ENCODE measurements around the gene GRHL1. TPM values are rescaled to one million over a fixed set of nuclear protein-coding genes. Genes with fewer than 3 reads are reported as not detected.
A peak's percentile ranks its signal among the peaks of the same experiment; 100 is the strongest.

Gene GRHL1
- total RNA-seq, 2 donors from 2014 or later, result 0.82 to 0.85 TPM

DNA sequence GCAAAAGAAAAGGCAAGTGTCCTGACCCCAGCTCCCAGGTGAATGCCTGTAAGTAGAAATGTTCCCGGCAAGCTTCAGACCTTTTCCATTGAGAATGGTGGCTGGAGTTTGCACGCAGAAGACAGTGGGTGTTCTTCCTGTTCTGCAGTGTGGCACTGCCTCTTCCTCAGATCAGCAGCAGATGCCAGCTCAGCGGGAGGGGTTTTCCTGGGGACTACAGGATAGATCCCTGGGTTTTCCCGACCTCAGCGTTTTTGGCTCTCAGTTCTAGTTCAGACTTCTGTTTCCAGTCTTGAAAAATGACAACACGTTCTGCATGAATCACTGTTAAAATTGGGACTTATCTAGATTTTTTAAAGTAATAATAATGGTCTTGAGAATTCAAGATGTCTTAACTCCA, 39.2 kb downstream of the GRHL1 start:
- H3K27ac Mint-ChIP-seq, result no peak overlapping the region
- no peak overlapping the region for H3K4me3 Mint-ChIP-seq
- ATAC-seq (replicated peaks), result no peak
- H3K9me3 Mint-ChIP-seq, result no peaks in the 10 kb centered on the region
- H3K36me3 Mint-ChIP-seq (ENCODE audit: low read depth), result no peaks in the 10 kb centered on the region
- H3K27me3 Mint-ChIP-seq, result no peaks in the 10 kb centered on the region
- peaks cover 7% of the 10 kb centered on the region for H3K4me1 Mint-ChIP-seq

DNA sequence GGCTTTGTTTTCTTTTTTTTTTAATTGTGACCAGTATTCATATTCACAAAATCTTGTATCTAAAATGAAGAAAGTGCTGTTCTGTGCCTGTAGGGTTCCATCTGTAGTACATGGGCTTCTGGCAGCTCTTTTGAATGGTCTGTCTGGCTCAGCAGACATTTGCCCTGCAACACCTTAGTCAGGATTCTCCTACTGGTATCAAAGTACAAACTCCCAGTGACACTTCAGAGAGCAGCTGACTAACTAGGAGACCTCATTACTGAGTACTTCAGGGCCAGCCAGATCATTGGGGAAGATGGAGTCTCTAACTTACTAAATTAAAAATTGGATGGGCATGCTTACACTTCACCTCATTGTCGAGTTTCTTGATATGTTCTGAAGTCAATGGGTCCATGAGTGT, 39.7 kb downstream of the GRHL1 start:
- no peaks in the 10 kb centered on the region for H3K36me3 Mint-ChIP-seq (ENCODE audit: low read depth)
- no peak for ATAC-seq (replicated peaks)
- no peak overlapping the region for H3K27ac Mint-ChIP-seq
- H3K4me3 Mint-ChIP-seq, result no peak overlapping the region
- H3K4me1 Mint-ChIP-seq, result peaks cover 7% of the 10 kb centered on the region
- H3K27me3 Mint-ChIP-seq, result no peaks in the 10 kb centered on the region
- H3K9me3 Mint-ChIP-seq, result no peaks in the 10 kb centered on the region

DNA sequence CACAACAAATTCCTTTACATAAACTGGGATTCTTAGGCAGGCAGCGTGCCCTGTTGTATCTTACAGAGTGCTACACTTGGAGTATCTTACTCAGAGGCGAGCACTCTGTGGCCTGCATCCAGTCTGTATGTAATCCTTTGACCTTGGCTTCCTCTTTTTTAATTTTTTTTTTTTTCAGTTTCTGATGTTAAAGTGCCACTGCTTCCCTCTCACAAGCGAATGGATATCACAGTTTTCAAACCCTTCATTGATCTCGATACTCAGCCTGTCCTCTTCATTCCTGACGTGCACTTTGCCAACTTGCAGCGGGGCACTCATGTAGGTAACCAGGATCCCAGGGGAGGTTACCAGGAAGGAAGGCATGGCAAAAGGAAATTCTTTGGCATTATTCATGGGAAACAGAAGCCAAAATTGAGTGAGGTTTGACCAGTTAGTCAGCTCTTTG, 40.4 kb downstream of the GRHL1 start:
- no peak overlapping the region for H3K4me3 Mint-ChIP-seq
- H3K27ac Mint-ChIP-seq, result no peak overlapping the region
- H3K9me3 Mint-ChIP-seq, result no peaks in the 10 kb centered on the region
- ATAC-seq (replicated peaks), result no peak
- no peaks in the 10 kb centered on the region for H3K36me3 Mint-ChIP-seq (ENCODE audit: low read depth)
- H3K4me1 Mint-ChIP-seq, result peaks cover 7% of the 10 kb centered on the region
- H3K27me3 Mint-ChIP-seq, result no peaks in the 10 kb centered on the region

DNA sequence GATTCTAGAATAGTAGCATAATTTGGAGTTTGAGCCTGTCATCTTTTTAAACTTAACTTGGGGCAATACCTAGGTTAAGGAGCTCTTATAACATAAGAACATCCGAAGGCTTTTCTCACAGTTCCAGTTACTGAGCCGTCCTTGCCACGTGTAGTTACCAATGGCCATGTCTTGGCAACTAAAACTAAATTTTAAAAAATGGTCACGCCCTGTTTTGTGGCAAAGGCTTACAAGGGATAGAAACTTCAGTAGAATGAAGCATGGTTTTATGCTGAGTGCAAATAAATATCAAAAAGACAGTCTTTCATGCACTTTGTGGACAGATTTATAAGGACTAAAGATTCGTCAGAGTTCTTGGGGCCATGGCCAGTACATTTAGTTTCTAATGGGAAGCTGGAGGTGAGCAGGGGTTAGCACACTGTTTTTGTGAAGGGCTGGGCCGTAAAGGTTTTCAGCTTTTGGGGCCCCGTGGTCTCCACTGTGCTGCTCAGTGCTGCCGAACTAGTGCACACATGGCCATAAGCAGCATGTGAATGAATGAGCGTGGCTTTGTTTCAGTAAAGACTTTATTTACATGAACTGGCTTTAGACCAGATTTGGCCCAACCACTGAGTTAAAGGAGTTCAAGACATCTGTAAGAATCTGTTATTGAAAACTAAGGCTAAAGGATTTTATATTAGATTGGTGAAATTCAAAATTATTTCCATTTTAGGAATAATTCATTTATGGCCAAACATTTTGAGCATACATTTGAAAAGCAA, 41.1 kb downstream of the GRHL1 start:
- H3K4me3 Mint-ChIP-seq, result no peak overlapping the region
- H3K4me1 Mint-ChIP-seq, result peaks cover 7% of the 10 kb centered on the region
- H3K36me3 Mint-ChIP-seq (ENCODE audit: low read depth), result no peaks in the 10 kb centered on the region
- no peak overlapping the region for H3K27ac Mint-ChIP-seq
- H3K9me3 Mint-ChIP-seq, result no peaks in the 10 kb centered on the region
- ATAC-seq (replicated peaks), result no peak
- H3K27me3 Mint-ChIP-seq, result no peaks in the 10 kb centered on the region

DNA sequence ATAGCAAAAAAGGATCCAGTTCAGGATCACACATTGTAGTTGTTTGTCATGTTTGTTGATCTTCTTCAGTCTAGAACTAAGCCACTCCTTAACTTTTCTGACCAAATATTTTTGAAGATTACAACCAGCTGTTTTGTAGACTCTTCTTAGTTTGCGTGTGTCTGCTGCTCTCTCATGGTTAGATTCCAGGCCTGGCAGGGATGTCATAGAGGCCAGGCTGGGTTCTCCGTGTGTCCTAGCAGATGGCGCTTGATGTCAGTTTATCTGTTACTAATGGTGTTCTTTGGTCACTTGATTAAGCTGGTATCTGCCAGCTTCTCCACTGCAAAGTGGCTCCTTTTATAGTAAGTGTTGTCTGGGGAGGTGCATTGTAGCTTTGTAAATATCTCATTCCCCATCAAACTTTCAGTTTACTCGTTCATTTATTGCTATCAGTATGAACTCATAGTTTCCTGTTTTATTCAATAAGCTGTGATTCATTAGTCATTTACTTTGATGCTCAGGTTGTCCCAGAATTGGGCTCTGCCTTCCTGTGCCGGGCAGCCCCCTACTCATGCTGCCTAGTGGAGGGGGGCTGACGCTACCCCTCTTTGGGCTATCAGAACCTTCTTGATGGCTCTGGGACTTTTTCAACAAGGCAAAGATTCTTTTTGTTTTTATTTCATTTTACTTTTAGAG, 42.1 kb downstream of the GRHL1 start:
- Mint-ChIP-seq H3K36me3 (ENCODE audit: low read depth) (no peaks in the 10 kb centered on the region), H3K4me3 (peak overlapping the region; percentile 27), H3K27me3 (no peaks in the 10 kb centered on the region), H3K4me1 (peaks cover 7% of the 10 kb centered on the region), H3K27ac (peak overlapping the region; percentile 54), H3K9me3 (no peaks in the 10 kb centered on the region)
- ATAC-seq (replicated peaks), result peak; percentile 88

DNA sequence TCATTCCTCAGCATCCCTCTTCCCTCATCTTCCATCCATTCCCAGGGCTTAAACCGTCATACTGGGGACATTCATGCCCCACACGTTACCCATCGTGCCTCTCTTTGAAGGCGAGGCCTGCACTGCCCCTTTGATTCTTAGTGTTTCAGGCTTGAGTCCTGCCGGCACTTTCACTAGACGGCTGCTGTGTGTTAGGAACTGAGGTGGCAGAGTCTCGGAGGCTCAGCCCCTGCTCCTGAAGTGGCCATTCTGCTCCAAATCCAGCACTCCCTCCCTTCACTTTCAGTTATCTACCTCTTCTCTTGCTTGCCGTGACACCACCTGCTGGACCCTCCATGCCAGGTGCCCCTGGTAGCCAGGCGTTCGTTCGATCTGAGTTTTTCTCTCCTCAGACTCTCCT, 43.0 kb downstream of the GRHL1 start:
- Mint-ChIP-seq H3K4me1 (peaks cover 7% of the 10 kb centered on the region), H3K4me3 (no peak overlapping the region)
- no peak for ATAC-seq (replicated peaks)

DNA sequence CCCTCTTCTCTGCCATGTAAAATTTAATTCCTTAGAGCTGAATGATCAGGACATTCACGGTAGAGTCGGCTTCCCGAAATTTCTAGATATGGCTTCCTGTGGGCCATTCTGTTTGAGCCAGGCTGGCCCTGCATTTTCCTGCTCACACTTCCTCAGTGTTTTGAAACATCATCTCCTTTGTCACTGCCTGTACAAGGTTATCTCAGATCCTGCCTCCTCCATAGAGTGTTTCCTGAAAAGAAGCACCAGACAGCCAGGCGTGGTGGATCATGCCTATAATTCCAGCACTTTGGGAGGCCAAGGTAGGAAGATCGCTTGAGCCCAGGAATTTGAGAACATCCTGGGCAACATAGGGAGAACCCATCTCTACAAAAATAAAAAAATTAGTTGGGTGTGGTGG, 43.6 kb downstream of the GRHL1 start:
- Mint-ChIP-seq H3K27ac (peak overlapping the region; percentile 49), H3K4me3 (no peak overlapping the region), H3K4me1 (peaks cover 7% of the 10 kb centered on the region), H3K36me3 (ENCODE audit: low read depth) (no peaks in the 10 kb centered on the region), H3K27me3 (no peaks in the 10 kb centered on the region), H3K9me3 (no peaks in the 10 kb centered on the region)
- ATAC-seq (replicated peaks), result no peak

More for the DNA sequence above, 43.0 kb downstream of the GRHL1 start:
- H3K27me3 Mint-ChIP-seq, result no peaks in the 10 kb centered on the region
- H3K36me3 Mint-ChIP-seq (ENCODE audit: low read depth), result no peaks in the 10 kb centered on the region
- peak overlapping the region; percentile 49 for H3K27ac Mint-ChIP-seq
- H3K9me3 Mint-ChIP-seq, result no peaks in the 10 kb centered on the region

DNA sequence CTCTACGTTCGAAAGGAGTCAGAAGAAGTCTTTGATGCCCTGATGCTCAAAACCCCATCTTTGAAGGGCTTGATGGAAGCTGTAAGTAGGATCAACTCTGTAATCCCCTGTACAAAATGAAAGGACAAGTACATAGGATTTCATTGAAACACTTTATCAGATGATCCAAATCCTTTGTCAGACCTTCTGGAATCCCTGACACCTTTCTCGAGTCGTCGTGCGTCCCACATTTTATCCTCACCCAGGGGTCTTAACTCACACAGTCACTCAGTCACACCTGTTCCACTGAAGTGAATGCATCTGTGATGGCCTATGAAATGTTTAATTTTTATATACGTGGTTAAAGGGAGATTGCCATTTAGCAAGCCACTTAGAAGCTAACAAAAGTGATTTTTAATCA, 44.8 kb downstream of the GRHL1 start:
- Mint-ChIP-seq H3K27me3 (no peaks in the 10 kb centered on the region), H3K4me3 (no peak overlapping the region)
- ATAC-seq (replicated peaks), result no peak

DNA sequence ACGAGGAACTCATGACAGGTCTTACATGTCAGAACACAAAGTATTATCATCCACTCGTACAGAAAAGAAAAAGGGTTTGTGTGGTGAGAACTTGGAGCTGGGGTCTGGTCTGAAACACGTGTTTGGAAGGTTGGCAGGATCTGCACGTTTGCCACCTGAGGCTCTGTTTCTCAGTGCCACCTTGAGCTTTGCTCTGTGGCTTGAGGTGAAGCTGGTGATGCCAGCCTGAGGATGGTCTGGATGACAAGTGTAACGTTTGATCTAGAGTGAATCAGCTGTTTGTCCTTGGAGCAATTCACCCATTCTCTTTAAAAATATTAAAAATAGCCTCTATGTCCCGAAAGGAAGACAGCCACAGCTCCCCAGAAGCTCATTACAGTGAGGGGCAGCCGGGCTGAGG, 46.4 kb downstream of the GRHL1 start:
- Mint-ChIP-seq H3K27ac (no peak overlapping the region), H3K4me1 (peaks cover 7% of the 10 kb centered on the region), H3K27me3 (no peaks in the 10 kb centered on the region), H3K36me3 (ENCODE audit: low read depth) (no peaks in the 10 kb centered on the region), H3K4me3 (no peak overlapping the region), H3K9me3 (no peaks in the 10 kb centered on the region)
- ATAC-seq (replicated peaks), result no peak

More for the DNA sequence above, 44.8 kb downstream of the GRHL1 start:
- H3K4me1 Mint-ChIP-seq, result peaks cover 7% of the 10 kb centered on the region
- H3K36me3 Mint-ChIP-seq (ENCODE audit: low read depth), result no peaks in the 10 kb centered on the region
- H3K9me3 Mint-ChIP-seq, result no peaks in the 10 kb centered on the region
- no peak overlapping the region for H3K27ac Mint-ChIP-seq

DNA sequence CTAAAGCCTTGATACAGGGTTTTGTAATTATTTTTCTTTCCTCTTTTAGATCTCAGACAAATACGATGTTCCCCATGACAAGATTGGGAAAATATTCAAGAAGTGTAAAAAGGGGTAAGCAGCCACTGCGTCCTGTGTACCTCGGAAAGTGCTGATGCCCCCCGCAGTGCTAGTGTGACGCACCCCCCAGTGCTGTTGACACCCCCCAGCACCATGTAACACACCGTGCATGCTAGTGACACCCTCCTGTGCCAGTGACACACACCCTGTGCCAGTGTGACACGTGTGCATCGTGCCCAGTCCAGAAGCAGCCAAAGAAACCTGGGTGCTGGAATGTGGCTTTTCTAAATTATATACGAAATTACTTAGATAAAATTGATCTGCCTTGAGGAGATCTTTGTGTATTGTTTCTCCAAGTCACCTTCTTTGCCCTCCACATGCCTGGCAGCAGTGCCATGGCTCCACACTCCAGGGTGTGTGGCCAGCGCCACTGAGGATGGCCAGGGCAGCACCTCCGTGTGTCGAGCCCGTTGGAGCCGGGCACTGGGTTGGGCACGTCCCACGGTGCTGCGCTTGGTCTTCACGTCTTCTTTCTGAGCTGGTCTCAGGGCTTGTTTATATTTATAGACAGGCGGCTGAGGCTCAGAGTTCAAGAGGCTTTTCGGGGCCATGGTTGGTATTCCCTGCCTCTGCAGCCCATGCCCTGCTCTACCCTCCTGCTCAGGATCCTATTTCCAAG, 47.6 kb downstream of the GRHL1 start:
- Mint-ChIP-seq H3K27ac (no peak overlapping the region), H3K4me1 (no peaks in the 10 kb centered on the region), H3K9me3 (no peaks in the 10 kb centered on the region), H3K4me3 (no peak overlapping the region), H3K27me3 (no peaks in the 10 kb centered on the region), H3K36me3 (ENCODE audit: low read depth) (no peaks in the 10 kb centered on the region)
- no peak for ATAC-seq (replicated peaks)

DNA sequence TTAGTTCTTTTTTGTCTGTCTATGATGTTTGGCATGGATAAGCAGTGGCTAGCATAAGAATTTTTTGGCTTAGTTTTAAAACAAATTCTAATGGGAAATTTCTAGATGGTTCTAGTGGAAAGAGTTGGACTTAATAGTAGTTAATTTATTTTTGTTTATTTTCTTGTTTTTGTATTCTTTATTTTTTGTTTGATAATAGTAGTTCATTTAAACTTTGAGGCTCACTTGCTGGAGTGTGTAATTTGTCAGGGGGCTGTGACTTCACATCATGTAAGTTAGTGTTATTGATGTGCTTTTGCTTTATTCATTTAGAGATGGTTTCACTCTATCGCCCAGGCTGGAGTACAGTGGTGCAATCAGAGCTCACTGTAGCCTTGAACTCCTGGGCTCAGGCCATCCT, 48.2 kb downstream of the GRHL1 start:
- no peak for ATAC-seq (replicated peaks)
- H3K27me3 Mint-ChIP-seq, result no peaks in the 10 kb centered on the region
- H3K9me3 Mint-ChIP-seq, result no peaks in the 10 kb centered on the region
- H3K4me3 Mint-ChIP-seq, result no peak overlapping the region
- no peaks in the 10 kb centered on the region for H3K36me3 Mint-ChIP-seq (ENCODE audit: low read depth)
- H3K4me1 Mint-ChIP-seq, result no peaks in the 10 kb centered on the region
- no peak overlapping the region for H3K27ac Mint-ChIP-seq

DNA sequence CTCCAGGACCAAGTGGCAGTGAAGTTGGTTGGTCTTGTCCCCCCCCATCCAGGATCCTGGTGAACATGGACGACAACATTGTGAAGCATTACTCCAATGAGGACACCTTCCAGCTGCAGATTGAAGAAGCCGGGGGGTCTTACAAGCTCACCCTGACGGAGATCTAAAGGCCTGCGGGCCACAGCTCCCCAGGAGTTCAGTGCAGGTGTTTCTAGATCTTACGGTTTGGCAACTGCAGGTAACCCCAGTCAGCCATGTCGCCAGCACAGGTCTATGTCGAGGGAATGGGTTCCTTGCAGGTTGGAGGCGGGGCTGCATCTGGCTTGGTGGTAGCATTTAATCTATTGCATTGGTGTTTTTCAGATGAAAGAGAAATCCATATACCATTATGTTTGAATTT, 49.0 kb downstream of the GRHL1 start:
- no peak for ATAC-seq (replicated peaks)
- no peaks in the 10 kb centered on the region for H3K4me1 Mint-ChIP-seq
- no peak overlapping the region for H3K27ac Mint-ChIP-seq
- H3K27me3 Mint-ChIP-seq, result no peaks in the 10 kb centered on the region
- H3K9me3 Mint-ChIP-seq, result no peaks in the 10 kb centered on the region
- no peak overlapping the region for H3K4me3 Mint-ChIP-seq
- no peaks in the 10 kb centered on the region for H3K36me3 Mint-ChIP-seq (ENCODE audit: low read depth)

DNA sequence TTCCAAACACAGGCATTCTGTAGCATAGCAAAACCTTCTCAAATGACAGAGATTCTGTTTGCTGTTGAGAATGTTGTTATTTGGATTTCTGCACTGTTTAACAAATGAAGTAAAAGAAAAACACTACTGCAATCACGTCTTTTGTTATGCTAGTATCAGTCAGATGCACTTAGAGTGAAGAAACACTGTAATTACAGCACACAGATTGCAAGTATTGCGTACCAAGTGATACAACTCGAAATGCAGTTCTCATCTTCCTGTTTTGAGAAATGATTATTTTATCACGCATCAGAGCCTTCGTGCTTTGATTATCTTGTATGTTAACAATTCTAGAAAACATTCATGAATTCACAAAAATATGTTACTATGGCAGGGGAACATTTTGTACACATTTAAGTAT, 50.1 kb downstream of the GRHL1 start:
- Mint-ChIP-seq H3K4me3 (no peak overlapping the region), H3K4me1 (no peaks in the 10 kb centered on the region), H3K9me3 (no peaks in the 10 kb centered on the region), H3K27ac (no peak overlapping the region), H3K36me3 (ENCODE audit: low read depth) (no peaks in the 10 kb centered on the region), H3K27me3 (no peaks in the 10 kb centered on the region)
- ATAC-seq (replicated peaks), result no peak

DNA sequence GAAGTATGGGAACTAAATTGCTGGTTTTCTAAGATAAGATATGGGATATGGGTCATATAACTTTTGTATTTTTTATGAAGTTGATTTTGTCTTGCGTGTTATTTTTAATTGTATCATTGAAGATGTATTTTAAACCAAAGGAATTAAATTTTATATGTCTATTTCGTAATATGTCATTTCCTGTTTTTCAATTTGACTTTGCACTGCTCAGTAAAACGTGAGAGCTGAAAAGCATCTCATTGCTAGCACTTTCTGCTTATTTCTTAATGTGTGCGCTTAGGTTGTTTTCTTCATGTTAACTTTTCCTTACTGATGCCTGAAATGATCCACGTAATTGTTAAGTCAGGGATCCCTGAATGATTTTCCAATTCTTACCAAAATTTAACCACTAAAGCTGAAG, 50.6 kb downstream of the GRHL1 start:
- no peak overlapping the region for H3K27ac Mint-ChIP-seq
- no peak overlapping the region for H3K4me3 Mint-ChIP-seq

DNA sequence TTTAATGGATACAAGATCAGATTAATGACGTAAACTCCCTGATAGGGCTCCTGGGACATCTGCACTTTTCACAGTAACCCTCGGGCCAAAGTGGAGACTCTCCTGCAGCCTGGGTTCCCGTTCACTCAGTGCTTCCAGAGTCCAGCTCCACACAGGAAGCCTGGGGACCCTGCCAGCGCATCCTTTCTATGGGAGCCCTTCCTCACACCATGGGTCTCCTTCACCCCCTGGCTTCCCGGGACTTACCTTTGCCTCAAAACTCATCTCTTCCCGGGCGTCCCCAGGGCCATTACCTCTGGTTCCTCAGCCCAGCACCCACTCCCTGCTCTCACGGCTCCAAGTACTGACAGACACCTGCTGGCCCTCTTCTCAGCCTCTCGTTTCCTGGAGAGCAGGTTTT, 51.2 kb downstream of the GRHL1 start:
- H3K4me1 Mint-ChIP-seq, result no peaks in the 10 kb centered on the region
- no peak overlapping the region for H3K4me3 Mint-ChIP-seq
- H3K36me3 Mint-ChIP-seq (ENCODE audit: low read depth), result no peaks in the 10 kb centered on the region
- no peak for ATAC-seq (replicated peaks)
- H3K27ac Mint-ChIP-seq, result no peak overlapping the region
- no peaks in the 10 kb centered on the region for H3K27me3 Mint-ChIP-seq
- no peaks in the 10 kb centered on the region for H3K9me3 Mint-ChIP-seq

More for the DNA sequence above, 50.6 kb downstream of the GRHL1 start:
- no peak for ATAC-seq (replicated peaks)
- Mint-ChIP-seq H3K4me1 (no peaks in the 10 kb centered on the region), H3K27me3 (no peaks in the 10 kb centered on the region), H3K36me3 (ENCODE audit: low read depth) (no peaks in the 10 kb centered on the region), H3K9me3 (no peaks in the 10 kb centered on the region)

All from activated T-helper 17 cell treated with anti-CD3 and anti-CD28 coated beads, Interleukin-2, amount 50 U/mL, for 72 hours (primary cell).